ENCODE measurements around the gene P3H3. TPM values are rescaled to one million over a fixed set of nuclear protein-coding genes. Genes with fewer than 3 reads are reported as not detected.

P3H3 gene
- total and polyA plus RNA-seq, 10 donors, result 4.2 to 11.7 (median 6.2) TPM

DNA sequence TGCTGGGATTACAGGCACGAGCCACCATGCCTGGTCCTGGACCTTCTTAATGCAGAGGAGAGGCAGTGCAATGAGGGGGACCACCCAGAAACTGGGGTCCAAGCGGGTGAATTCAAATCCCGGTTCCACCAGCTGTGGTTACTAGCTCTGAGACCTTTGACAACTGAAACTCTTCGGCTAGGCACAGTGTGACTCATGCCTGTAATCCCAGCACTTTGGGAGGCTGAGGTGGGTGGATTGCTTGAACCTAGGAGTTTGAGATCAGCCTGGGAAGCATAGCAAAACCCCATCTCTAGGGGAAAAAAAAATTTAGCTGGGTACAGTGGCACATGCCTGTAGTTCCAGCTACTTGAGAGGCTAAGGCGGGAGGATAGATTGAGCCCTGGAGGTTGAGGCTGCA, 43.9 kb upstream of the P3H3 start:
- intact Hi-C loops (cut with DNase I; ENCODE audit: low total_unique reads), result no loop called here
- Histone ChIP-seq H3K4me3 (no peak overlapping the region), H3K9me3 (no peaks in the 10 kb centered on the region), H3K36me3 (no peaks in the 10 kb centered on the region), H3K4me1 (peaks cover 0 to 47% (median 22%) of the 10 kb centered on the region in 6 donors), H3K27me3 (replicated peaks in 1 of 7) (no peaks in the 10 kb centered on the region), H3K27ac (peak overlapping the region in 2 of 8 donors; percentile 10 to 28)
- TF ChIP-seq POLR2AphosphoS5 (IDR thresholded peaks at IDR 0.05), result no peak
- TF ChIP-seq, protein P1, sequence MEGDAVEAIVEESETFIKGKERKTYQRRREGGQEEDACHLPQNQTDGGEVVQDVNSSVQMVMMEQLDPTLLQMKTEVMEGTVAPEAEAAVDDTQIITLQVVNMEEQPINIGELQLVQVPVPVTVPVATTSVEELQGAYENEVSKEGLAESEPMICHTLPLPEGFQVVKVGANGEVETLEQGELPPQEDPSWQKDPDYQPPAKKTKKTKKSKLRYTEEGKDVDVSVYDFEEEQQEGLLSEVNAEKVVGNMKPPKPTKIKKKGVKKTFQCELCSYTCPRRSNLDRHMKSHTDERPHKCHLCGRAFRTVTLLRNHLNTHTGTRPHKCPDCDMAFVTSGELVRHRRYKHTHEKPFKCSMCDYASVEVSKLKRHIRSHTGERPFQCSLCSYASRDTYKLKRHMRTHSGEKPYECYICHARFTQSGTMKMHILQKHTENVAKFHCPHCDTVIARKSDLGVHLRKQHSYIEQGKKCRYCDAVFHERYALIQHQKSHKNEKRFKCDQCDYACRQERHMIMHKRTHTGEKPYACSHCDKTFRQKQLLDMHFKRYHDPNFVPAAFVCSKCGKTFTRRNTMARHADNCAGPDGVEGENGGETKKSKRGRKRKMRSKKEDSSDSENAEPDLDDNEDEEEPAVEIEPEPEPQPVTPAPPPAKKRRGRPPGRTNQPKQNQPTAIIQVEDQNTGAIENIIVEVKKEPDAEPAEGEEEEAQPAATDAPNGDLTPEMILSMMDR (IDR thresholded peaks at IDR 0.05 in 8 of 11, conservative IDR thresholded peaks at IDR 0.05 in 3 of 11), result no peak
- TF ChIP-seq POLR2A (IDR thresholded peaks at IDR 0.05), result no peak
- no peak for DNase-seq
- WGBS, 5 donors, result 54 to 87% (median 69%) methylated on average over 5 of the region's 5 CpGs

GRCh38 chr12:6784761-6785160, 43.4 kb upstream of the P3H3 start:
- no peaks in the 10 kb centered on the region for H3K27me3 ChIP-seq (replicated peaks in 1 of 7)
- intact Hi-C loops (cut with DNase I; ENCODE audit: low total_unique reads), result no loop called here
- no peaks in the 10 kb centered on the region for H3K36me3 ChIP-seq
- peaks cover 0 to 51% (median 24%) of the 10 kb centered on the region in 6 donors for H3K4me1 ChIP-seq
- H3K9me3 ChIP-seq, result no peaks in the 10 kb centered on the region
- H3K4me3 ChIP-seq, result no peak overlapping the region
- TF ChIP-seq, protein P1 (IDR thresholded peaks at IDR 0.05 in 8 of 11, conservative IDR thresholded peaks at IDR 0.05 in 3 of 11), result no peak
- TF ChIP-seq POLR2A (IDR thresholded peaks at IDR 0.05), result no peak
- 39 to 64% (median 58%) methylated on average over 5 of the region's 5 CpGs for WGBS, 5 donors
- peak overlapping the region in 2 of 8 donors; percentile 10 to 28 for H3K27ac ChIP-seq
- no peak for DNase-seq

- no peaks in the 10 kb centered on the region for H3K9me3 ChIP-seq
- H3K4me1 ChIP-seq, result peaks cover 0 to 54% (median 29%) of the 10 kb centered on the region in 6 donors
- TF ChIP-seq, protein P1 (IDR thresholded peaks at IDR 0.05 in 8 of 11, conservative IDR thresholded peaks at IDR 0.05 in 3 of 11), result no peak
- TF ChIP-seq POLR2AphosphoS5 (IDR thresholded peaks at IDR 0.05) (no peak), POLR2A (IDR thresholded peaks at IDR 0.05) (no peak)
- intact Hi-C loops (cut with DNase I; ENCODE audit: low total_unique reads), result no loop called here
- WGBS, 5 donors, result 51 to 65% (median 61%) methylated on average over 9 of the region's 9 CpGs
- no peak overlapping the region for H3K4me3 ChIP-seq
- DNase-seq, result no peak
- H3K27me3 ChIP-seq (replicated peaks in 1 of 7), result no peaks in the 10 kb centered on the region
- H3K36me3 ChIP-seq, result no peaks in the 10 kb centered on the region
- H3K27ac ChIP-seq, result peak overlapping the region in 5 of 8 donors; percentile 31 to 49 (median 43)
Measured at GRCh38 chr12:6786416-6787094, 41.7 kb upstream of the P3H3 start.

- peaks cover 0 to 60% (median 35%) of the 10 kb centered on the region in 6 donors for H3K4me1 ChIP-seq
Measured at GRCh38 chr12:6787309-6787708, 40.9 kb upstream of the P3H3 start.

More at GRCh38 chr12:6787309-6787708, 40.9 kb upstream of the P3H3 start:
- peak; percentile 25 for DNase-seq
- 88 to 96% (median 95%) methylated on average over 5 of the region's 5 CpGs for WGBS, 5 donors
- intact Hi-C loops (cut with DNase I; ENCODE audit: low total_unique reads), result no loop called here
- Histone ChIP-seq H3K27me3 (replicated peaks in 1 of 7) (no peaks in the 10 kb centered on the region), H3K4me3 (no peak overlapping the region), H3K9me3 (no peaks in the 10 kb centered on the region), H3K36me3 (no peaks in the 10 kb centered on the region), H3K27ac (peak overlapping the region in 5 of 8 donors; percentile 31 to 49 (median 43))
- TF ChIP-seq, protein P1 (IDR thresholded peaks at IDR 0.05 in 8 of 11, conservative IDR thresholded peaks at IDR 0.05 in 3 of 11), result no peak
- no peak for TF ChIP-seq POLR2AphosphoS5 (IDR thresholded peaks at IDR 0.05)
- TF ChIP-seq POLR2A (IDR thresholded peaks at IDR 0.05), result no peak
